ENCODE data around the gene COLEC11.

GRCh38 chr2:3624059-3624794, 29.3 kb downstream of the COLEC11 start:
- TF ChIP-seq POLR2A (IDR thresholded peaks at IDR 0.05; ENCODE audit: low read length) (no peak), GATA1 (IDR thresholded peaks at IDR 0.05; ENCODE audit: low read depth, low read length) (no peak)

Measured in erythroblast (primary cell).